Measurements from ENCODE around the gene SLTM.

DNA sequence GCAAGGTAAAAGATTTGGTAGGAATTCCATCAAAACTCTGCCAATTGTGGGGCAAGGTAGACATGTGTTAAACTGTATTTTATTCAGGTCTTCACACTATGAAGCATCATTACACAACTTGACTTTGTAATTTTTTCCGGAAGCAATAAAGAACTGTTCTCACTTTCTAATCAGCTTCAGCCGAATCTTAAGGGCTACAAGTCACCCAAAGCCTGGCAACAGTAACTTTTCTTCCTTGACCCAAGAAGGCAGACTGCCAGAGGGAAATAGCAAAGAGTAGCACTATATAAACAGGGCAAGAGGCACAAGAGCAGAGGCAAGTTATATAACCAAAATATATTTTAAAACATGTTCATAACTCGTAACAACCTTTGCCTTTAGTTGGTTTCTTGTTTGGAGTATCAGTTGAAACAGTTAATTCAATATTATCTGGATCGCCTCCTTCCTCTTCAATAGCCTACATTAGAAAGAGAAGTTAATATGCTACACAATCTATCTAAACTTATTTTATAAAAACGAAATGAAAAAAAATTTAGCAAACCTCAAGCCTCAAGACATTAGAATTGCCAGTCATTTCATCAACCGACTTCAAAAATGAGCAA lies 1.4 kb downstream of the SLTM start:
- TF ChIP-seq, protein P1, sequence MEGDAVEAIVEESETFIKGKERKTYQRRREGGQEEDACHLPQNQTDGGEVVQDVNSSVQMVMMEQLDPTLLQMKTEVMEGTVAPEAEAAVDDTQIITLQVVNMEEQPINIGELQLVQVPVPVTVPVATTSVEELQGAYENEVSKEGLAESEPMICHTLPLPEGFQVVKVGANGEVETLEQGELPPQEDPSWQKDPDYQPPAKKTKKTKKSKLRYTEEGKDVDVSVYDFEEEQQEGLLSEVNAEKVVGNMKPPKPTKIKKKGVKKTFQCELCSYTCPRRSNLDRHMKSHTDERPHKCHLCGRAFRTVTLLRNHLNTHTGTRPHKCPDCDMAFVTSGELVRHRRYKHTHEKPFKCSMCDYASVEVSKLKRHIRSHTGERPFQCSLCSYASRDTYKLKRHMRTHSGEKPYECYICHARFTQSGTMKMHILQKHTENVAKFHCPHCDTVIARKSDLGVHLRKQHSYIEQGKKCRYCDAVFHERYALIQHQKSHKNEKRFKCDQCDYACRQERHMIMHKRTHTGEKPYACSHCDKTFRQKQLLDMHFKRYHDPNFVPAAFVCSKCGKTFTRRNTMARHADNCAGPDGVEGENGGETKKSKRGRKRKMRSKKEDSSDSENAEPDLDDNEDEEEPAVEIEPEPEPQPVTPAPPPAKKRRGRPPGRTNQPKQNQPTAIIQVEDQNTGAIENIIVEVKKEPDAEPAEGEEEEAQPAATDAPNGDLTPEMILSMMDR (IDR thresholded peaks at IDR 0.05), result no peak
- peak in 1 of 2 donors; percentile 27 for TF ChIP-seq POLR2A (IDR thresholded peaks at IDR 0.05)
